ENCODE results near the gene PEX5L. TPM values are rescaled to one million over a fixed set of nuclear protein-coding genes. Genes with fewer than 3 reads are reported as not detected.

PEX5L gene
- total RNA-seq, 6 experiments from 2014 or later, result not detected

- Histone ChIP-seq H3K27ac (no peak overlapping the region), H3K4me1 (no peaks in the 10 kb centered on the region), H3K4me3 (no peak overlapping the region), H3K36me3 (no peaks in the 10 kb centered on the region), H3K9me3 (no peaks in the 10 kb centered on the region), H3K27me3 (no peaks in the 10 kb centered on the region)
- ATAC-seq, result no peak
- DNase-seq, result no peak
- TF ChIP-seq POLR2A (IDR thresholded peaks at IDR 0.05) (no peak), CTCF (IDR thresholded peaks at IDR 0.05) (no peak)
- 35% methylated on average over 2 of the region's 2 CpGs for WGBS (ENCODE audit: insufficient coverage, low coverage, low lambda C conversion rate, missing lambda C conversion rate)
- intact Hi-C loops (cut with DNase I), result no loop called here
Observed at GRCh38 chr3:179885950-179886349, 150.8 kb downstream of the PEX5L start.

- no peaks in the 10 kb centered on the region for H3K4me1 ChIP-seq
- no peak overlapping the region for H3K27ac ChIP-seq
- ATAC-seq (no peak), DNase-seq (no peak)
- intact Hi-C loops (cut with DNase I), result no loop called here
- H3K4me3 ChIP-seq, result no peak overlapping the region
- H3K36me3 ChIP-seq, result no peaks in the 10 kb centered on the region
- TF ChIP-seq CTCF (IDR thresholded peaks at IDR 0.05), result no peak
- TF ChIP-seq POLR2A (IDR thresholded peaks at IDR 0.05), result no peak
- WGBS (ENCODE audit: insufficient coverage, low coverage, low lambda C conversion rate, missing lambda C conversion rate), result 26% methylated on average over 1 of the region's 1 CpG
- no peaks in the 10 kb centered on the region for H3K27me3 ChIP-seq
- H3K9me3 ChIP-seq, result no peaks in the 10 kb centered on the region
Observed at GRCh38 chr3:179884136-179884535, 152.6 kb downstream of the PEX5L start.

DNA sequence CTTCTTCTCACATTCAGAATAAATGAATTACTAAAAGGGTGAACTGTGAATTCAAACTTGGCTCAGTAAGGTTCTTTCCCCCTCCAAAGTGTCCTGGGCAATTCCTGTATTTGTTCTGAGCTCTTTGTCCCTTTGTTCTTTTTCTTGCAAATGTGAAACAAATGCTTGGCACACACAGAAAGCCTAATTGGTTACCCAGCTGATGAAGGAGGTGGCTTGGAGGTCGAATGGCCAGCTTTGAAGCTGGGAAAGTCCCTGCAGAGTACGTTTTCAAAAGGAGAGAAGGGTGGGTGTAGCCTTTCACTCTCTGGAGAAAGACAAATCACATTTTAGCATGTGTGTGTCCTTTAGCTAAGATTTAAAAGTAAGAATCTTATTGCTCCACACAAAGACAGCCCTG is 154.4 kb downstream of the PEX5L start:
- DNase-seq, result no peak
- Histone ChIP-seq H3K27ac (no peak overlapping the region), H3K4me1 (no peaks in the 10 kb centered on the region), H3K27me3 (no peaks in the 10 kb centered on the region), H3K4me3 (no peak overlapping the region), H3K36me3 (no peaks in the 10 kb centered on the region), H3K9me3 (no peaks in the 10 kb centered on the region)
- no peak for ATAC-seq
- WGBS (ENCODE audit: insufficient coverage, low coverage, low lambda C conversion rate, missing lambda C conversion rate), result 0% methylated on average over 2 of the region's 2 CpGs
- TF ChIP-seq POLR2A (IDR thresholded peaks at IDR 0.05) (no peak), CTCF (IDR thresholded peaks at IDR 0.05) (no peak)
- intact Hi-C loops (cut with DNase I), result no loop called here

DNA sequence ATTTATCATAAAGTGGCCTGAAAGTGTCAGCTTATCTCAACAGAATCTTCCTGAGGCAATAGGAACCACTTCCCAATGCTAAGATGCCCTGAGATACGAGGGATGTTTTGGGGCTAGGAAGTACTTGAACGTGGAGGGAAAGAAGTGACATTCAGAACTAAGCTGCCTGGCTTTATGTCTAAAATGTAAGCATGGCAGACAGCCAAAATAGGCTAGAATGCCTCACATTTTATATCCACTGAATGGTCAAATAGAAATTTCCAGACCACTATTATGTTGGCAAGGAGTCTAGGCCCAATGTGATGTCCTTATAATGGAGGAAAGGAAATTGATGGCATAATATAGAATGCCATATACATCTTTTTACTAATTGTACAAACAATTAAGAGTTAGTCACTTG is 154.9 kb downstream of the PEX5L start:
- no peaks in the 10 kb centered on the region for H3K9me3 ChIP-seq
- 21% methylated on average over 2 of the region's 2 CpGs for WGBS (ENCODE audit: insufficient coverage, low coverage, low lambda C conversion rate, missing lambda C conversion rate)
- DNase-seq, result no peak

More for the DNA sequence above, 154.9 kb downstream of the PEX5L start:
- H3K27ac ChIP-seq, result no peak overlapping the region
- H3K4me1 ChIP-seq, result no peaks in the 10 kb centered on the region
- TF ChIP-seq CTCF (IDR thresholded peaks at IDR 0.05) (no peak), POLR2A (IDR thresholded peaks at IDR 0.05) (no peak)
- intact Hi-C loops (cut with DNase I), result no loop called here
- H3K36me3 ChIP-seq, result no peaks in the 10 kb centered on the region
- H3K27me3 ChIP-seq, result no peaks in the 10 kb centered on the region
- no peak for ATAC-seq
- no peak overlapping the region for H3K4me3 ChIP-seq
